ENCODE measurements around the gene ADAMTSL5. TPM values are rescaled to one million over a fixed set of nuclear protein-coding genes. Genes with fewer than 3 reads are reported as not detected.

ADAMTSL5 gene
- total RNA-seq: not detected in 2 replicates

GRCh38 chr19:1512671-1513498 is at the start of gene ADAMTSL5:
TSS of gene ADAMTSL5 (minus strand) at chr19:1513019. CDS start at chr19:1510943, 2,076 bp downstream.
- peaks cover 7% of the 10 kb centered on the region for H3K4me1 Mint-ChIP-seq
- H3K36me3 Mint-ChIP-seq (ENCODE audit: low read depth): no peaks in the 10 kb centered on the region
- peak within 1 kb of the TSS; percentile 24 for H3K4me3 Mint-ChIP-seq
- H3K9me3 Mint-ChIP-seq: no peaks in the 10 kb centered on the region
- no peak for TF ChIP-seq CTCF (IDR thresholded peaks at IDR 0.05)
- ChIA-PET CTCF (no interaction called here), POLR2A (no interaction called here)
- peaks cover 36% of the 10 kb centered on the region for H3K27me3 Mint-ChIP-seq
- DNase-seq (peak; percentile 39), ATAC-seq (ENCODE audit: low read depth) (peak; percentile 73)
- intact Hi-C loops (cut with micrococcal nuclease): loop anchor here (2.0 kb wide), 2 partner anchors 42 to 74 kb away; partner anchors contain the start of gene RPS15
- H3K27ac Mint-ChIP-seq: peak within 1 kb of the TSS; percentile 0

GRCh38 chr19:1561236-1561842 is 48.5 kb upstream of the ADAMTSL5 start:
- ATAC-seq (ENCODE audit: low read depth) (no peak), DNase-seq (no peak)
- H3K27ac Mint-ChIP-seq: no peak overlapping the region
- H3K9me3 Mint-ChIP-seq: no peaks in the 10 kb centered on the region
- H3K4me1 Mint-ChIP-seq: no peaks in the 10 kb centered on the region
- CTCF ChIA-PET: no interaction called here
- TF ChIP-seq CTCF (IDR thresholded peaks at IDR 0.05): no peak
- intact Hi-C loops (cut with micrococcal nuclease): no loop called here
- H3K36me3 Mint-ChIP-seq (ENCODE audit: low read depth): no peaks in the 10 kb centered on the region
- POLR2A ChIA-PET: no interaction called here
- H3K4me3 Mint-ChIP-seq: no peak overlapping the region
- H3K27me3 Mint-ChIP-seq: no peaks in the 10 kb centered on the region

GRCh38 chr19:1560286-1560882 is 47.6 kb upstream of the ADAMTSL5 start:
- H3K27me3 Mint-ChIP-seq: no peaks in the 10 kb centered on the region
- CTCF ChIA-PET: no interaction called here
- intact Hi-C loops (cut with micrococcal nuclease): no loop called here
- no peak overlapping the region for H3K4me3 Mint-ChIP-seq
- H3K27ac Mint-ChIP-seq: no peak overlapping the region
- no peaks in the 10 kb centered on the region for H3K4me1 Mint-ChIP-seq
- no peaks in the 10 kb centered on the region for H3K9me3 Mint-ChIP-seq
- DNase-seq (no peak), ATAC-seq (ENCODE audit: low read depth) (no peak)
- POLR2A ChIA-PET: no interaction called here
- TF ChIP-seq CTCF (IDR thresholded peaks at IDR 0.05): no peak
- no peaks in the 10 kb centered on the region for H3K36me3 Mint-ChIP-seq (ENCODE audit: low read depth)

- Mint-ChIP-seq H3K4me3 (no peak overlapping the region), H3K9me3 (no peaks in the 10 kb centered on the region), H3K27me3 (no peaks in the 10 kb centered on the region), H3K36me3 (ENCODE audit: low read depth) (no peaks in the 10 kb centered on the region), H3K4me1 (no peaks in the 10 kb centered on the region), H3K27ac (no peak overlapping the region)
- ChIA-PET CTCF (no interaction called here), POLR2A (no interaction called here)
- no peak for DNase-seq
- intact Hi-C loops (cut with micrococcal nuclease): no loop called here
- no peak for TF ChIP-seq CTCF (IDR thresholded peaks at IDR 0.05)
- ATAC-seq (ENCODE audit: low read depth): no peak
These were observed 45.7 kb upstream of the ADAMTSL5 start for GRCh38 chr19:1558552-1558951.

- Mint-ChIP-seq H3K9me3 (no peaks in the 10 kb centered on the region), H3K4me1 (no peaks in the 10 kb centered on the region), H3K27me3 (peaks cover 8% of the 10 kb centered on the region), H3K27ac (no peak overlapping the region), H3K36me3 (ENCODE audit: low read depth) (no peaks in the 10 kb centered on the region), H3K4me3 (no peak overlapping the region)
- TF ChIP-seq CTCF (IDR thresholded peaks at IDR 0.05): no peak
- ChIA-PET CTCF (no interaction called here), POLR2A (no interaction called here)
- ATAC-seq (ENCODE audit: low read depth) (no peak), DNase-seq (no peak)
- intact Hi-C loops (cut with micrococcal nuclease): no loop called here
These were observed 43.7 kb upstream of the ADAMTSL5 start for GRCh38 chr19:1556390-1557070.

Data from activated B cell treated with CpG ODN at 0.5 μM for 24 hours (primary cell).